Measurements from ENCODE around the gene OGA. TPM values are rescaled to one million over a fixed set of nuclear protein-coding genes. Genes with fewer than 3 reads are reported as not detected.

The OGA gene
- total RNA-seq, 1 donor from 2014 or later, result 84.4 TPM

DNA sequence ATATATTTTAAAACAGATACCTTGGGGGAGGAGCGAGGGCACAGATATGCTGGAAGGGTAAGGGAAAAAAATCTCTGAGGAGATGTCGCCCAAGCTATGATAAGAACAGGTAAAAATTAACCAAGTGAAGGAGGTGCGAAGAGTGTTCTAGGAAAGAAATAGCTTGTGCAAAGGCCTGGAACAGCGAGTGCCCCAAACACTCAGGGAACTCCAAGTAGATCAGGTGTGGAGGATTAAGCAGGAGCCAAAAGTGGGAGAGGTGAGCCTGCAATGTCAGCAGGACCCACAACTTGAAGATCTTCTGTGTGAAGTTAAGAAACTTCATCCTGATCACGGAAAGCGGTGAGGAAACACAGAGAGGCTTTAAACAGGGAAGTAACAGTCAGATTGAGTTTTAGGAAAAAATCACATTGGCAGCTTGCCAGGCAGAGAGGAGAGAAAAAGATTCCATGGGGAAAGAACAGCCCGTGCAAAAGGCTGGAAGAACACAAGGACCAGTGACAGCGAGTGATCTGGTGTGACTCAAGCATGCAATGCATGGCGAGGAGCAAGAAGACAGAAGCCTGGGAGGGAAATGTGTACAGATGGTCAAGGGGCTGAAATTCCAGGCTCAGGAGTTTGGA is 73.1 kb downstream of the OGA start:
- DNase-seq (no peak), ATAC-seq (ENCODE audit: poor library complexity) (no peak)
- intact Hi-C loops (cut with DNase I), result no loop called here

- ATAC-seq (ENCODE audit: poor library complexity) (no peak), DNase-seq (no peak)
- intact Hi-C loops (cut with DNase I), result no loop called here
Observed at GRCh38 chr10:101744267-101744666, 74.0 kb downstream of the OGA start.

- intact Hi-C loops (cut with DNase I), result no loop called here
- DNase-seq (no peak), ATAC-seq (ENCODE audit: poor library complexity) (no peak)
Observed at GRCh38 chr10:101741938-101742337, 76.3 kb downstream of the OGA start.

GRCh38 chr10:101736666-101737065 is 81.6 kb downstream of the OGA start:
- DNase-seq, result no peak
- intact Hi-C loops (cut with DNase I), result no loop called here

More at GRCh38 chr10:101736666-101737065, 81.6 kb downstream of the OGA start:
- no peak for ATAC-seq (ENCODE audit: poor library complexity)

Other genes with a start within 250 kb of the OGA start
- 15.8 TPM for gene POLL, start 230.2 kb downstream of the OGA start, total RNA-seq
- 22.7 TPM for gene DPCD, start 230.1 kb downstream of the OGA start, total RNA-seq
- gene FBXW4, start 123.3 kb downstream of the OGA start, total RNA-seq, result 106 TPM
- not detected for gene FGF8, start 42.3 kb downstream of the OGA start, total RNA-seq
- 5.8 TPM for gene NPM3, start 35.0 kb downstream of the OGA start, total RNA-seq
- gene KCNIP2, start 25.4 kb upstream of the OGA start, total RNA-seq, result 516 TPM
- 55.1 TPM for gene ARMH3, start 237.7 kb upstream of the OGA start, total RNA-seq
- 9.5 TPM for gene HPS6, start 246.9 kb upstream of the OGA start, total RNA-seq

Measured in Right ventricle myocardium superior (tissue), 1 donor.